Adrenal gland (tissue), 5 donors: ENCODE results near the gene LYRM4.

Experiments
- POLR2A ChIP-seq, 2 donors: fragments of 450-650 bp; IDR thresholded peaks; one replicate each; pipeline ENCODE4 v1.6.1; 2017; ENCODE audit warnings: antibody characterized with exemption in 2 of 2, mild to moderate bottlenecking in 2 of 2, moderate library complexity in 1 of 2
- TF ChIP-seq, protein P1 (sequence below), 6 experiments: fragments of 450-650 bp in 4 of 6; fragments of 200-600 bp in 2 of 6; sonication (generic) in 1 of 6; IDR thresholded peaks; 1 replicate in 5 of 6; 2 replicates in 1 of 6; pipeline versions ENCODE4 v1.5.1 to v1.8.0; 2016 to 2021; ENCODE audit warnings: antibody characterized with exemption in 6 of 6, mild to moderate bottlenecking in 2 of 6, moderate library complexity in 1 of 6
- donor health status: DM: no; HTN: no; CAD: no.

DNA sequence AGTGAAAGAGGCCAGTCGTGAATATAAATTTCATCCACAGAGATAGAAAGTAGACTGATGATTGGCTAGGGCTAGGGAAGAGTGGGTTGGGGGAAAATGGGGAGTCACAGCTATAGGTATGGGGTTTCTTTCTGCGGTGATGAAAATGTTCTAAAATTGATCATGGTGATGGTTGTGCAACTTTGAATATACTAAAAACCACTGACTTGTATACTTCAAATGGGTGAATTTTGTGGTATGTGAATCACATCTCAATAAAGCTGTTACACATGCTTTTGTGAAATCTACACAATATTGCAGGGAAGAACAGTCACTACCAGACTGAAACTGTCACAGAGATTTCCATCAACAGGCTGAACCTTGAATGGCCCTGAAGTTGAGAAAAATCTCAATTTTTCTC is 61.5 kb downstream of the LYRM4 start:
- no peak for TF ChIP-seq POLR2A (IDR thresholded peaks at IDR 0.05)
- TF ChIP-seq, protein P1, sequence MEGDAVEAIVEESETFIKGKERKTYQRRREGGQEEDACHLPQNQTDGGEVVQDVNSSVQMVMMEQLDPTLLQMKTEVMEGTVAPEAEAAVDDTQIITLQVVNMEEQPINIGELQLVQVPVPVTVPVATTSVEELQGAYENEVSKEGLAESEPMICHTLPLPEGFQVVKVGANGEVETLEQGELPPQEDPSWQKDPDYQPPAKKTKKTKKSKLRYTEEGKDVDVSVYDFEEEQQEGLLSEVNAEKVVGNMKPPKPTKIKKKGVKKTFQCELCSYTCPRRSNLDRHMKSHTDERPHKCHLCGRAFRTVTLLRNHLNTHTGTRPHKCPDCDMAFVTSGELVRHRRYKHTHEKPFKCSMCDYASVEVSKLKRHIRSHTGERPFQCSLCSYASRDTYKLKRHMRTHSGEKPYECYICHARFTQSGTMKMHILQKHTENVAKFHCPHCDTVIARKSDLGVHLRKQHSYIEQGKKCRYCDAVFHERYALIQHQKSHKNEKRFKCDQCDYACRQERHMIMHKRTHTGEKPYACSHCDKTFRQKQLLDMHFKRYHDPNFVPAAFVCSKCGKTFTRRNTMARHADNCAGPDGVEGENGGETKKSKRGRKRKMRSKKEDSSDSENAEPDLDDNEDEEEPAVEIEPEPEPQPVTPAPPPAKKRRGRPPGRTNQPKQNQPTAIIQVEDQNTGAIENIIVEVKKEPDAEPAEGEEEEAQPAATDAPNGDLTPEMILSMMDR (IDR thresholded peaks at IDR 0.05) = no peak
